ENCODE results near the gene SORCS2.

GRCh38 chr4:7289589-7289988, 97.3 kb downstream of the SORCS2 start:
- TF ChIP-seq, protein P1, sequence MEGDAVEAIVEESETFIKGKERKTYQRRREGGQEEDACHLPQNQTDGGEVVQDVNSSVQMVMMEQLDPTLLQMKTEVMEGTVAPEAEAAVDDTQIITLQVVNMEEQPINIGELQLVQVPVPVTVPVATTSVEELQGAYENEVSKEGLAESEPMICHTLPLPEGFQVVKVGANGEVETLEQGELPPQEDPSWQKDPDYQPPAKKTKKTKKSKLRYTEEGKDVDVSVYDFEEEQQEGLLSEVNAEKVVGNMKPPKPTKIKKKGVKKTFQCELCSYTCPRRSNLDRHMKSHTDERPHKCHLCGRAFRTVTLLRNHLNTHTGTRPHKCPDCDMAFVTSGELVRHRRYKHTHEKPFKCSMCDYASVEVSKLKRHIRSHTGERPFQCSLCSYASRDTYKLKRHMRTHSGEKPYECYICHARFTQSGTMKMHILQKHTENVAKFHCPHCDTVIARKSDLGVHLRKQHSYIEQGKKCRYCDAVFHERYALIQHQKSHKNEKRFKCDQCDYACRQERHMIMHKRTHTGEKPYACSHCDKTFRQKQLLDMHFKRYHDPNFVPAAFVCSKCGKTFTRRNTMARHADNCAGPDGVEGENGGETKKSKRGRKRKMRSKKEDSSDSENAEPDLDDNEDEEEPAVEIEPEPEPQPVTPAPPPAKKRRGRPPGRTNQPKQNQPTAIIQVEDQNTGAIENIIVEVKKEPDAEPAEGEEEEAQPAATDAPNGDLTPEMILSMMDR (IDR thresholded peaks at IDR 0.05; ENCODE audit: control extremely low read depth in 1 of 3, insufficient read depth in 1 of 3, low read depth in 1 of 3, low read length in 3 of 3), result no peak
- TF ChIP-seq YY1 (IDR thresholded peaks at IDR 0.05; ENCODE audit: low read depth, low read length) (no peak), EZH2 (IDR thresholded peaks at IDR 0.05; ENCODE audit: low read depth, low read length, severe bottlenecking) (no peak), CEBPB (IDR thresholded peaks at IDR 0.05; ENCODE audit: low read depth, low read length) (no peak), RAD21 (IDR thresholded peaks at IDR 0.05 in 1 of 2, conservative IDR thresholded peaks at IDR 0.05 in 1 of 2; ENCODE audit: low read depth in 2 of 2, low read length in 2 of 2) (no peak), EP300 (IDR thresholded peaks at IDR 0.05; ENCODE audit: borderline replicate concordance in 1 of 2, low read depth in 2 of 2, low read length in 2 of 2) (no peak), SRF (IDR thresholded peaks at IDR 0.05; ENCODE audit: low read depth, low read length) (no peak), POLR2A (IDR thresholded peaks at IDR 0.05; ENCODE audit: control extremely low read depth in 1 of 2, low read depth in 2 of 2, low read length in 2 of 2) (no peak), JUND (IDR thresholded peaks at IDR 0.05; ENCODE audit: low read length) (no peak), ZNF274 (IDR thresholded peaks at IDR 0.05; ENCODE audit: borderline replicate concordance, extremely low read depth, low read length) (no peak), POU5F1 (IDR thresholded peaks at IDR 0.05; ENCODE audit: low read depth, low read length) (no peak)
